Neural progenitor cell (in vitro differentiated cells): ENCODE data around the gene PPP1R9A.

Experiments
- EZH2 ChIP-seq: fragments of 200-600 bp; sonication (generic); IDR thresholded peaks from 2 replicates; pipeline ENCODE4 v1.6.1; 2017; ENCODE audit warnings: antibody characterized with exemption, mild to moderate bottlenecking, moderate library complexity
- TF ChIP-seq, protein P1 (sequence below): fragments of 200-600 bp; sonication (generic); IDR thresholded peaks from 2 replicates; pipeline ENCODE4 v1.5.1; 2017; ENCODE audit warnings: antibody characterized with exemption, mild to moderate bottlenecking

GRCh38 chr7:94922457-94922856, 15.1 kb downstream of the PPP1R9A start:
- TF ChIP-seq, protein P1, sequence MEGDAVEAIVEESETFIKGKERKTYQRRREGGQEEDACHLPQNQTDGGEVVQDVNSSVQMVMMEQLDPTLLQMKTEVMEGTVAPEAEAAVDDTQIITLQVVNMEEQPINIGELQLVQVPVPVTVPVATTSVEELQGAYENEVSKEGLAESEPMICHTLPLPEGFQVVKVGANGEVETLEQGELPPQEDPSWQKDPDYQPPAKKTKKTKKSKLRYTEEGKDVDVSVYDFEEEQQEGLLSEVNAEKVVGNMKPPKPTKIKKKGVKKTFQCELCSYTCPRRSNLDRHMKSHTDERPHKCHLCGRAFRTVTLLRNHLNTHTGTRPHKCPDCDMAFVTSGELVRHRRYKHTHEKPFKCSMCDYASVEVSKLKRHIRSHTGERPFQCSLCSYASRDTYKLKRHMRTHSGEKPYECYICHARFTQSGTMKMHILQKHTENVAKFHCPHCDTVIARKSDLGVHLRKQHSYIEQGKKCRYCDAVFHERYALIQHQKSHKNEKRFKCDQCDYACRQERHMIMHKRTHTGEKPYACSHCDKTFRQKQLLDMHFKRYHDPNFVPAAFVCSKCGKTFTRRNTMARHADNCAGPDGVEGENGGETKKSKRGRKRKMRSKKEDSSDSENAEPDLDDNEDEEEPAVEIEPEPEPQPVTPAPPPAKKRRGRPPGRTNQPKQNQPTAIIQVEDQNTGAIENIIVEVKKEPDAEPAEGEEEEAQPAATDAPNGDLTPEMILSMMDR = no peak
- TF ChIP-seq EZH2 = no peak
